Right cardiac atrium (tissue), 5 donors: ENCODE data around the gene ZNF569. TPM values are rescaled to one million over a fixed set of nuclear protein-coding genes. Genes with fewer than 3 reads are reported as not detected.
A peak's percentile ranks its signal among the peaks of the same experiment; 100 is the strongest.
"Not testable (repeated sequence)": the region's sequence is repeated elsewhere in the genome, so short reads cannot be mapped to it uniquely, and the experiment has no call there.

Source experiments
- ATAC-seq, 2 donors: fragments of 200-7000 bp; cut with Tn5 transposase; one replicate each; pipeline versions ENCODE4 v1.8.0 to v1.9.1; 2020; ENCODE audit warnings: moderate library complexity in 2 of 2, mild to moderate bottlenecking in 1 of 2
- DNase-seq, 3 donors: peaks; one replicate each; pipeline ENCODE4 v3.0.0-alpha.2; 2020
- H3K27ac ChIP-seq: one replicate; pipeline ENCODE4 v1.5.1; 2013; ENCODE audit warnings: mild to moderate bottlenecking, low read length, control low read depth, moderate library complexity
- H3K27me3 ChIP-seq: one replicate; pipeline ENCODE4 v1.6.1; 2013; ENCODE audit not compliant: control insufficient read depth, insufficient read depth
- H3K4me1 ChIP-seq: one replicate; pipeline ENCODE4 v1.6.1; 2013; ENCODE audit warnings: low read length; ENCODE audit not compliant: control insufficient read depth, insufficient read depth
- H3K4me3 ChIP-seq: one replicate; pipeline ENCODE4 v1.5.1; 2013; ENCODE audit warnings: low read length, control low read depth
- H3K9me3 ChIP-seq: one replicate; pipeline ENCODE4 v1.6.1; 2013; ENCODE audit warnings: low read length; ENCODE audit not compliant: control insufficient read depth
- WGBS: extraction: QIAGEN DNeasy Blood & Tissue Kit; methylation state at CpG from one replicate; pipeline ENCODE4 v1.1.7; 2013; 5-methylcytosine and 5-hydroxymethylcytosine counted together
- intact Hi-C, 4 donors: fragments of 100-400 bp; cut with DNase I; formaldehyde crosslinking; loops; one replicate each; pipeline versions ENCODE4 v1.11.0 to v1.14.0; 2022 to 2023
- polyA plus RNA-seq: library from polyadenylated mRNA; stranded (reverse); fragments of 200-250 nt; gene quantifications from one replicate; pipeline ENCODE4 v1.2.3, GENCODE V29; 2013
- total RNA-seq, 4 donors: library from RNA; stranded (reverse); fragmentation: NEBNext Ultra II Directional; extraction: Animal tissue kit (Norgen Biotek cat#: 25700); gene quantifications; one replicate each; pipeline ENCODE4 v1.2.1, GENCODE V29; 2021
- donor health status: healthy with polysubstance abuse.
- donor health status: DM: no; HTN: yes; CAD: no.
- donor health status: DM: no; HTN: no; CAD: no.
- donor health status: DM: no; HTN: yes; CAD: no; lungs with severe emphysema.
- donor health status: DM: yes; HTN: yes; CAD: no.

The ZNF569 gene
- total and polyA plus RNA-seq, 5 donors, result 3.5 to 7.9 (median 5.5) TPM

DNA sequence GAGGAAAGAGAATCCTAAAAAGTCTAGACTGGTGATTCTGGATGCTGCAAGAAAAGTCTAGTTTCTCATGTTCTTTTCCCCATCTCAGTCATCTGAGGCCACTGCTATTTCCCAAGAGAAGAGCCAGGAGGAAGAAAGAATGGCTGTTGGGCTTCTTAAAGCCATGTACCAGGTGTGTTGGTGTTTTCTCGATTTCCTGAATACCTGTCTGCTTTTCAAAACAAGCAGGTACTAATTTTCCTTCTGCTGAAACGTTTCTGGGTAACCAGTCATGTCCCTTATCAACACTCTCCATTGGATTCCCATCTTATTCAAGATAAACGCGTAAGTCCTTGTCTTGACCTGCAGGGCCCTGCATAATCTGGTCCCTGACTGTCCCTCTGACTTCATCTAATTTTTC is 3.0 kb upstream of the ZNF569 start:
- Histone ChIP-seq H3K4me3 (peak overlapping the region; percentile 64), H3K27ac (no peak overlapping the region), H3K4me1 (no peaks in the 10 kb centered on the region), H3K27me3 (no peaks in the 10 kb centered on the region), H3K9me3 (no peaks in the 10 kb centered on the region)
- 76% methylated on average over 4 of the region's 4 CpGs for WGBS
- DNase-seq, result no peak
- intact Hi-C loops, result no loop called here
- ATAC-seq, result no peak

DNA sequence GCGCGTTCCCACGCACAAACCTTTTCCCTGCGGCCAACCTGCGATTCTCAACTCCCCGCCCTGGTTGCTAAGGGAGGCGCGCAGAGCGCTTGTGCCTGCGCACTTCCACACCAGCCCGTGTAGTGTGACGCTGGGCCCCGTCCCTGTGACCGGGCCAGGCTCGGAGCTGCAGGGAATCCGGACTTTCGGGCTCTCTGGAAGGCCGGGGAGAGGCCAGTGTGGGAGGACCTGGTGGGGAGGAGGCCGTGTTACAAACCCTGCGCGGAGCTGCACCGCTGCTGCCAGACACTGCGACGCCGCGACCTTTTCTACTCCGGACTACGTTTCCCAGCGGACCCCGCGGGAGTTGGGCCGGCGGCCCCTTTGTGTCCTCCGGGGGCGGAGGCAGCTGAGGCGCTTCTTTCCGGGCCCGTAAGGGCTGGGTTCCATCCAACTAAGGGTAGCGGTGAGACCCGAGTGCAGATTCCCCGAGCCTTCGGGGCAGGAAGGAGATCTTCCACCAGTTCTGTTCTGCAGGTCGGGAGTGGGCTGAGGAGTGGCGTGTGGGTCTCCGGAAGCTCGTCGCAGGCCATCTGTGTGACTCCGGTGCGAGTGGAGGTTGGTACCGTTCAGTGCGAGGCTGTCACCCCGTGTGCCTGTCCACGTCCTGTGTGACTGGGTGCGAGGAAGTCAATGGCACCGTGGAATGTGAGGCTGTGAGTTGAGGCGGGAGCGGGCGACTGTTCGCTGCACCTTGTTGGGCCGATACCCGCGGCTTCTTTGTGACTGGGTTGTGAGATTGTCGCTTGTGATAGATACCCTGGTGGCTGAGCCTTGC is 1.9 kb upstream of the ZNF569 start, which contains the start of gene ZNF570:
ZNF570 (plus strand) TSS at position 396 of the 817 bp plus-strand sequence. CDS start 999 bp downstream, outside the sequence.
- intact Hi-C loops, result loop anchor here in 1 of 4 donors (5.0 kb wide), 1 partner anchor 38 kb away; the partner anchor contains the start of gene ZNF793
- DNase-seq (peak; percentile 92 to 96 (median 96)), ATAC-seq (peak; percentile 93)
- Histone ChIP-seq H3K27ac (peak within 1 kb of the TSS; percentile 97), H3K4me3 (peak within 1 kb of the TSS; percentile 64), H3K4me1 (no peaks in the 10 kb centered on the region), H3K27me3 (no peaks in the 10 kb centered on the region), H3K9me3 (no peaks in the 10 kb centered on the region)
- WGBS, result under 1% methylated on average over 63 of the region's 63 CpGs

DNA sequence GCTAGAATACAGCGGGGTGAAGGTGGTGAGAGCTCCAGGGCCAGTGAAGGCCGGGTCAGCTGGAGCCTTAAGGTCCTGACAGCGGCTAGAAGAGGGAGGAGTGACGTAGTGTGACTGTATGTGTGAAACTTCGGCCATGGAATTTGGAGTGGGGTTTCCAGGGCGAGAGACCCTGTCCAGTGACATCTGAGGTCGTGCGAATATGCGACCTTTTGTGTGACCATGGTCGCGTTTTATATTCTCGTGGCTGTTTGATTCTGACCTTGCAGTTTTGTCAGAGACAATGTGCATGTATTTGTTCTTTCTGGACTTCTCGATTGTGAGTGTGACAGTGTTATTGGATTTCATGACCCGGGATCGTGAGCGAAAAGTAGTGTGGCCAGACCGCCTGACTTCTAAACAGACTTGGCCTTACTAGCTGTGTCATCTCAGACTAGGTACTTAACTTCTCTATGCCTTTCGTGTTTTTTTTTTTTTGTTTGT is 405 bp upstream of the ZNF569 start:
- Histone ChIP-seq H3K9me3 (no peaks in the 10 kb centered on the region), H3K27ac (peak overlapping the region; percentile 95), H3K27me3 (no peaks in the 10 kb centered on the region), H3K4me3 (peak overlapping the region; percentile 77), H3K4me1 (no peaks in the 10 kb centered on the region)
- DNase-seq (no peak), ATAC-seq (no peak)
- intact Hi-C loops, result loop anchor here in 1 of 4 donors (5.0 kb wide), 1 partner anchor 40 kb away; the partner anchor contains the start of gene ZNF793
- WGBS, result 41% methylated on average over 18 of the region's 18 CpGs

DNA sequence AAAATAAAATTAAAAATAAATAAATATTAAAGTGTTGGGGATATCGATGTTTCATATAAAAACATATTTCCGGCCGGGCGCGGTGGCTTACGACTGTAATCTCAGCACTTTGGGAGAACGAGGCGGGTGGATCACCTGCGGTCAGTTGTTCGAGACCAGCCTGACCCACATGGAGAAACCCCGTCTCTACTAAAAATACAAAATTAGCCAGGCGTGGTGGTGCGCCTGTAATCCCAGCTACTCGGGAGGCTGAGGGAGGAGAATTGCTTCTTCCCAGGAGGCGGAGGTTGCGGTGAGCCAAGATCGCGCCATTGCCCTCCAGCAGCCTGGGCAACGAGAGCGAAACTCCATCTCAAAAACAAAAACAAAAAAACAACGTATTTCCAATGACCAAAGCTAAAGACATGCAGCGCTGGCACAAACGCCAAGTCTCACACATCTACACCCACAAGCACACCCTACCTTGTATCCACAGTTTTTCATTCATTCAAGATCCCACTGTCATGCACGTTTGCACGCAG is 907 bp downstream of the ZNF569 start:
- intact Hi-C loops, result loop anchor here in 1 of 4 donors (5.0 kb wide), 1 partner anchor 41 kb away; the partner anchor contains the start of gene ZNF793
- Histone ChIP-seq H3K9me3 (no peaks in the 10 kb centered on the region), H3K4me3 (peak overlapping the region; percentile 77), H3K4me1 (no peaks in the 10 kb centered on the region), H3K27me3 (no peaks in the 10 kb centered on the region), H3K27ac (peak overlapping the region; percentile 45)
- DNase-seq (peak in 1 of 3 donors; percentile 42), ATAC-seq (no peak)
- WGBS, result 36% methylated on average over 25 of the region's 25 CpGs

DNA sequence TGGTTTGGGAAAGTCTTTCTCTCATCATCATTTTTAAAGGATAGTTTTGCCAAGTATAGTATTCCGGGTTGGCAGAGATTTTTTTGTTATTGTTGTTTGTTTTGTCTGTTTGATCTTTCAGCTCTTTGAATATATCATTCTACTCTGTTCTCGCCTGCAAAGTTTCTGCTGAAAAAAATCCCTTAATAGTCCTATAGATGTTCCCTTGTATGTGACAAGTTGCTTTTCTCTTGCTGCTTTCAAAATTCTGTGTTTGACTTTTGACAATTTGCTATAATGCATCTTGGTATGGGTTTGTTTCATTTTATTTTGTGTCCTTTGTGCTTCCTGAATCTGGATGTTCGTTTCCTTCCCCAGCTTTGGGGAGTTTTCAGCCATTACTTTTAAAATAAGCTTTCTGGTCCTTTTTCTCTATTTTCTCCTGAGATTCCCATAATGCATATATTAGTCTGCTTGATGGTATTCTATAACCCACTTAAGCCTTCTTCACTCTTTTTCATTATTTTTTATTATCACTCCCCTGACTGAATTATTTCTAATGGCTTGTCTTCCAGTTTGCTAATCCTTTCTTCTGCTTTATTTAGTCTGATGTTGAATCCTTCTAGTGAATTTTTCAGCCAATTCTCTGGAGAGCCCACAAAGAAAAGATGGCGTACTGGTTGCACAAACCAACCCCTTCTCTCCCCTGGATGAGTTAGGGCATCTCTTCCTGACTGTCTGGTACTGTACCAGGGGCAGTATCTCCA is 14.6 kb downstream of the ZNF569 start:
- WGBS, result 98% methylated on average over 4 of the region's 4 CpGs
- peak overlapping the region; percentile 25 for H3K4me3 ChIP-seq
- H3K27ac ChIP-seq, result no peak overlapping the region
- intact Hi-C loops, result no loop called here
- H3K4me1 ChIP-seq, result no peaks in the 10 kb centered on the region
- no peak for ATAC-seq
- no peaks in the 10 kb centered on the region for H3K27me3 ChIP-seq
- H3K9me3 ChIP-seq, result peaks cover 13% of the 10 kb centered on the region
- DNase-seq, result no peak

DNA sequence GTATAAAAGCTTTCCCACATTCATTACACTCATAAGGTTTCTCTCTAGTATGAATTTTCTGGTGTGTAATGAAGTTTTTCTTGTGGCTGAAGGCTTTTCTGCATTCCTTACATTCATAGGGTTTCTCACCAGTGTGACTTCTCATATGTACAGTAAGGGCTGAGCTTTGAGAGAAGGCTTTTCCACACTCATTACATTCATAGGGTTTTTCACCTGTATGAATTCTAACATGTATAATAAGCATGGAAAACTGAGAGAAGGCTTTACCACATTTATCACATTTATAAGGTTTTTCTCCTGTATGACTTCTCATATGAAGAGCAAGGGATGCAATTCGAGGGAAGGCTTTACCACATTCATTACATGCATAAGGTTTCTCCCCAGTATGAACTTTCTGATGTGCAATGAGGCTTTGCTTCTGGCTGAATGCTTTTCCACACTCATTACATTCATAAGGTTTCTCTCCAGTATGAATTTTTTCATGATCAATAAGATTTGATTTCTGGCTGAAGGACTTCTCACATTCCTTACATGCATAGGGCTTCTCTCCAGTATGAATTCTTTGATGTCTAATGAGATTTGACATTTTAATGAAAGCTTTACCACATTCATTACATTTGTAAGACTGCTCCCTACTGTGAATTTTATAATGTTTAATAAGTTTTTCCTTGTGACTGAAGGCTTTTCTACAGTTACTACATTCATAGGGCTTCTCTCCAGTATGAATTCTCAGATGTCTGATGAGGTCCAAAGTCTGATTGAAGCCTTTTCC is 53.7 kb downstream of the ZNF569 start:
- H3K4me1 ChIP-seq, result no peaks in the 10 kb centered on the region
- WGBS, result 98% methylated on average over 1 of the region's 1 CpG
- ATAC-seq (no peak), DNase-seq (no peak)
- H3K27ac ChIP-seq, result no peak overlapping the region
- peaks cover 19% of the 10 kb centered on the region for H3K9me3 ChIP-seq
- intact Hi-C loops, result no loop called here
- peak overlapping the region; percentile 23 for H3K4me3 ChIP-seq
- H3K27me3 ChIP-seq, result no peaks in the 10 kb centered on the region

DNA sequence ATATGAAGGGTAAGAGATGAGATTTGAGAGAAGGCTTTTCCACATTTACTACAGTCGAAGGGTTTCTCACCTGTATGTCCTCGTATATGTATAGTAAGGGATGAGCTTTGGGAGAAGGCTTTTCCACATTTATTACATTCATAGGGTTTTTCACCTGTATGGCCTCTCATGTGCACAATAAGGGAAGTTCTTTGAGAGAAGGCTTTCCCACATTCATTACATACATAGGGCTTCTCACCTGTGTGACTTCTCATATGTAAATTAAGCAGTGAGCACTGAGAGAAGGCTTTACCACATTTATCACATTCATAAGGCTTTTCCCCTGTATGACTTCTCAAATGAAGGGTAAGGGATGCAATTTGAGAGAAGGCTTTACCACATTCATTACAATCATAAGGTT is 54.5 kb downstream of the ZNF569 start:
- H3K9me3 ChIP-seq, result peaks cover 21% of the 10 kb centered on the region
- ATAC-seq (no peak), DNase-seq (no peak)
- peak overlapping the region; percentile 35 for H3K4me3 ChIP-seq
- intact Hi-C loops, result no loop called here
- no peaks in the 10 kb centered on the region for H3K4me1 ChIP-seq
- no peaks in the 10 kb centered on the region for H3K27me3 ChIP-seq
- WGBS, result 96% methylated on average over 2 of the region's 2 CpGs
- H3K27ac ChIP-seq, result no peak overlapping the region

DNA sequence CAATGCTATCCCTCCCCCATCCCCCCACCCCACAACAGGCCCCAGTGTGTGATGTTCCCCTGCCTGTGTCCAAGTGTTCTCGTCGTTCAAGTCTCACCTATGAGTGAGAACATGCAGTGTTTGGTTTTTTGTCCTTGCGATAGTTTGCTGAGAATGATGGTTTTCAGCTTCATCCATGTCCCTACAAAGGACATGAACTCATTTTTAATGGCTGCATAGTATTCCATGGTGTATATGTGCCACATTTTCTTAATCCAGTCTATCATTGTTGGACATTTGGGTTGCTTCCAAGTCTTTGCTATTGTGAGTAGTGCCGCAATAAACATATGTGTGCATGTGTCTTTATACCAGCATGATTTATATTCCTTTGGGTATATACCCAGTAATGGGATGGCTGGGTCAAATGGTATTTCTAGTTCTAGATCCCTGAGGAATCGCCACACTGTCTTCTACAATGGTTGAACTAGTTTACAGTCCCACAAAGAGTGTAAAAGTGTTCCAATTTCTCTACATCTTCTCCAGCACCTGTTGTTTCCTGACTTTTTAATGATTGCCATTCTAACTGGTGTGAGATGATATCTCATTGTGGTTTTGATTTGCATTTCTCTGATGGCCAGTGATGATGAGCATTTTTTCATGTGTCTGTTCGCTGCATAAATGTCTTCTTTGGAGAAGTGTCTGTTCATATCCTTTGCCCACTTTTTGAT is 61.0 kb downstream of the ZNF569 start:
- H3K4me3 ChIP-seq, DNase-seq, intact Hi-C loops, ATAC-seq, H3K4me1 ChIP-seq, H3K27ac ChIP-seq, H3K27me3 ChIP-seq: not testable (repeated sequence)
- H3K9me3 ChIP-seq, result peaks cover 14% of the 10 kb centered on the region
- 84% methylated on average over 6 of the region's 6 CpGs for WGBS

DNA sequence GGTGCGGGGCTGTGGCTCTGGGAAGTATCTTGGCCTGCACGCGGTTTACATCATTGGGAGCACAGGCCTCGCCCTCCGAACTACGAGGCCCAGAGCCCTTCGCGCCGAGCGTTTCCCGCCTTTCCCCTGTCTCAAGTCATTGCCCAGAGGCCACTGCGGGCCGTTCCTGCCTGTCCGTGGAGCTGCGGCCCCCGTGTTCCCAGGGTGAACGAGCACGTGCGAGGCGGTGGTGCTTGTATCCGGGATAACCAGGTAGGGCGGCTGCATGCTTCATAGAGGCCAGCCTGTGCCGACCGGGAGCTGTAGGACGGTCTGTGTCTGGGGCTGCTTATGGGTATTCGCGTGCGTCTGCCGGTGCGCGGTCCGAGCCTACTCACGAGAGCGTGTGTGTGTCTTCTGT is 63.8 kb downstream of the ZNF569 start:
- no peak overlapping the region for H3K27ac ChIP-seq
- no peaks in the 10 kb centered on the region for H3K4me1 ChIP-seq
- intact Hi-C loops, result no loop called here
- no peaks in the 10 kb centered on the region for H3K27me3 ChIP-seq
- peaks cover 14% of the 10 kb centered on the region for H3K9me3 ChIP-seq
- WGBS, result 45% methylated on average over 34 of the region's 34 CpGs
- ATAC-seq, result no peak
- H3K4me3 ChIP-seq, result no peak overlapping the region
- DNase-seq, result no peak

DNA sequence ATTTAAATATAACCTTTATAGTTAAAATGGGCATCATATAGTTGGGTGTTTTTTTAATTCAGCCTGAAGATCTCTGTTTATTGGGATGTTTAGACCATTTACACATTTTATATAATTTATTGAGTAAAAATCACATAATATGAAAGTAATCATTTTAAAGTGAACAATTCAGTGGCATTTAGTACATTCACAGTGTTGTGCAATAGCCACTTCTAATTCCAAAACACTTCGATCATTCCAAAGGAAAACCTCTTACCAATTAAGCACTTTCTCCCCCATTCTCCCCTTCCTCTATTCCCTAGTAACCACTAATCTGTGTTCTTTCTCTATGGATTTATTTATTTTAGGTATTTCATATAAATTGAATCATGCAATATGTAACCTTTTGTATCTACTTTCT is 66.2 kb downstream of the ZNF569 start:
- H3K9me3 ChIP-seq, result peaks cover 10% of the 10 kb centered on the region
- no peaks in the 10 kb centered on the region for H3K27me3 ChIP-seq
- WGBS, result 95% methylated on average over 1 of the region's 1 CpG
- DNase-seq (no peak), ATAC-seq (no peak)
- no peak overlapping the region for H3K4me3 ChIP-seq
- H3K27ac ChIP-seq, result no peak overlapping the region
- intact Hi-C loops, result no loop called here
- no peaks in the 10 kb centered on the region for H3K4me1 ChIP-seq
